Lung (tissue), 12 donors: ENCODE data around the gene ECE1. TPM values are rescaled to one million over a fixed set of nuclear protein-coding genes. Genes with fewer than 3 reads are reported as not detected.

ENCODE experiments used
- ATAC-seq: fragments of 200-7000 bp; cut with Tn5 transposase; one replicate; pipeline ENCODE4 v1.9.1; 2020; ENCODE audit warnings: moderate number of reproducible peaks; ENCODE audit not compliant: insufficient read depth, low FRiP score
- DNase-seq, 3 donors: peaks; one replicate each; pipeline ENCODE4 v3.0.0-alpha.2; 2013 to 2017
- H3K27ac ChIP-seq, 2 donors: one replicate each; pipeline ENCODE4 v1.5.1; 2013; ENCODE audit warnings: mild to moderate bottlenecking in 2 of 2, moderate library complexity in 2 of 2, control low read depth in 1 of 2, inconsistent platforms in 1 of 2, low read depth in 1 of 2, low read length in 1 of 2
- H3K27me3 ChIP-seq, 3 donors: one replicate each; pipeline ENCODE4 v1.5.1; 2013; ENCODE audit warnings: low read length in 2 of 3; ENCODE audit not compliant: control insufficient read depth in 3 of 3, insufficient read depth in 3 of 3
- H3K36me3 ChIP-seq, 4 donors: one replicate each; pipeline ENCODE4 v1.5.1; 2013; ENCODE audit warnings: low read length in 4 of 4, mild to moderate bottlenecking in 1 of 4, moderate library complexity in 1 of 4; ENCODE audit not compliant: control insufficient read depth in 4 of 4, insufficient read depth in 4 of 4
- H3K4me1 ChIP-seq, 5 donors: one replicate each; pipeline ENCODE4 v1.5.1; 2013; ENCODE audit warnings: low read length in 5 of 5, mild to moderate bottlenecking in 2 of 5, moderate library complexity in 1 of 5; ENCODE audit not compliant: control insufficient read depth in 5 of 5, insufficient read depth in 5 of 5
- H3K4me3 ChIP-seq: one replicate; pipeline ENCODE4 v1.5.1; 2013; ENCODE audit warnings: mild to moderate bottlenecking, control low read depth, moderate library complexity
- H3K9ac ChIP-seq, 2 donors: one replicate each; pipeline ENCODE4 v1.5.1; 2013; ENCODE audit warnings: low read length in 2 of 2, control low read depth in 1 of 2; ENCODE audit not compliant: insufficient read depth in 1 of 2
- H3K9me3 ChIP-seq, 4 donors: one replicate each; pipeline ENCODE4 v1.5.1; 2013; ENCODE audit warnings: low read length in 3 of 4, mild to moderate bottlenecking in 1 of 4, moderate library complexity in 1 of 4; ENCODE audit not compliant: control insufficient read depth in 4 of 4, insufficient read depth in 3 of 4
- CTCF ChIP-seq: IDR thresholded peaks from 2 replicates; pipeline ENCODE4 v1.5.1; 2012; ENCODE audit warnings: mild to moderate bottlenecking; ENCODE audit errors: control extremely low read depth, extremely low read depth
- WGBS, 2 donors: extraction: QIAGEN DNeasy Blood & Tissue Kit; methylation state at CpG; one replicate each; pipeline ENCODE4 v1.1.7; 2013; 5-methylcytosine and 5-hydroxymethylcytosine counted together
- polyA plus RNA-seq, 2 donors: library from polyadenylated mRNA; stranded (reverse); fragments of 200-250 nt; gene quantifications; one replicate each; pipeline ENCODE4 v1.2.1, GENCODE V29; 2013
- total RNA-seq, 2 donors: library from RNA; depleted of rRNA in 1 of 2; stranded (reverse); fragments of >200 nt in 1 of 2; gene quantifications; one replicate each; pipeline ENCODE4 v1.2.1, GENCODE V29; 2014 to 2021
- donor health status: control.
- donor health status: control.
- donor health status: Bipolar disorder and iron deficiency.
- donor health status: healthy.
- donor health status: DM: yes; HTN: yes; CAD: no.

The ECE1 gene
- total and polyA plus RNA-seq, 4 donors, result 55.7 to 129 (median 105) TPM

DNA sequence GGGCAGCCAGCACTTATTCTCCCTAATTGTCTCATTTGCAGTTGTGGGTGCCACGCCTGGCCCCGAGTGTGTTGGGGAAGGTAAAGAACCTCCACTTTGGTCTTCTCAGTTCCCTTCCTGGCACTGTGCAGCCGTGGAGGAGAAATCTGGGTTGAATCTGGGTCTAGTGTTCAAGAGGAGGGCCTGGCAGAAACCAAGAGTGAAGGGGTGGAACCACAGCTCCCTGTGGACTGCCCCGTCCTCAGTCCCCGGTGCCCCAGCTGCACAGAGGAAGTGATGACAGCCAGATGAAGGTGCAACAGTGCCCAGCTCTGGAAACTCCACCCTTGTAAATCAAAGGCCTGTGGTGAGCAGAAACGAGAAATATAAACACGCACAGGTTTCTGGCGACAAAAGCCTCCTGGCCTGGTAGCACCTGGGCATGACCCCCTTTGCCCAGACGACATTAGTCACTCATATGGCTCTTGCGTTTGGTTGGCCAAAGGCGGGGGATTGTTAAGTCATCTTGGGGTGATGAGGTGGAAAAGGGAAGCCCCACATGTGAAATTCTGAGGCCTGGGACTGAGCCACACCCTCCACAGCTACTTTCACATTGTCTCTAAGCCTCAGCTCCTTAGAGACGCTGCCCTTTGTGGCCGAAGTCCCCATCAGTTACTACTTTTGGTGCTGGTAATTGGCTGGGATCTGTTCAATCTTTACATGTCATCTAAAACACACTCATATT lies 4.2 kb upstream of the ECE1 start:
- H3K27ac ChIP-seq, result peak overlapping the region; percentile 35 to 58
- H3K9ac ChIP-seq, result no peak overlapping the region
- no peaks in the 10 kb centered on the region for H3K9me3 ChIP-seq
- ATAC-seq (peak; percentile 20), DNase-seq (no peak)
- H3K27me3 ChIP-seq, result no peaks in the 10 kb centered on the region
- H3K36me3 ChIP-seq, result no peaks in the 10 kb centered on the region
- WGBS, 2 donors, result 36 to 43% methylated on average over 13 of the region's 13 CpGs
- peaks cover 0 to 28% (median 7%) of the 10 kb centered on the region in 5 donors for H3K4me1 ChIP-seq
- no peak overlapping the region for H3K4me3 ChIP-seq
- no peak for TF ChIP-seq CTCF

- Histone ChIP-seq H3K4me1 (peaks cover 0 to 28% (median 7%) of the 10 kb centered on the region in 5 donors), H3K4me3 (no peak overlapping the region), H3K36me3 (no peaks in the 10 kb centered on the region), H3K27ac (peak overlapping the region in 1 of 2 donors; percentile 58), H3K9me3 (no peaks in the 10 kb centered on the region), H3K9ac (no peak overlapping the region), H3K27me3 (no peaks in the 10 kb centered on the region)
- no peak for DNase-seq
- TF ChIP-seq CTCF, result no peak
- no peak for ATAC-seq
- WGBS, 2 donors, result 67 to 70% methylated on average over 17 of the region's 17 CpGs
Measured at GRCh38 chr1:21293537-21294265, 3.4 kb upstream of the ECE1 start.

- H3K4me3 ChIP-seq, result no peak overlapping the region
- 61 to 66% methylated on average over 9 of the region's 9 CpGs for WGBS, 2 donors
- H3K9me3 ChIP-seq, result no peaks in the 10 kb centered on the region
- no peak for TF ChIP-seq CTCF
- peaks cover 0 to 28% (median 7%) of the 10 kb centered on the region in 5 donors for H3K4me1 ChIP-seq
- no peak overlapping the region for H3K9ac ChIP-seq
- ATAC-seq (no peak), DNase-seq (no peak)
- H3K36me3 ChIP-seq, result no peaks in the 10 kb centered on the region
- peak overlapping the region in 1 of 2 donors; percentile 58 for H3K27ac ChIP-seq
- no peaks in the 10 kb centered on the region for H3K27me3 ChIP-seq
Measured at GRCh38 chr1:21292984-21293536, 2.8 kb upstream of the ECE1 start.
